ENCODE results near the gene WAPL. TPM values are rescaled to one million over a fixed set of nuclear protein-coding genes. Genes with fewer than 3 reads are reported as not detected.

WAPL gene
- total RNA-seq, 2 experiments from 2014 or later = 51.1 to 75.7 TPM

- Histone ChIP-seq H3K4me3 (ENCODE audit: low read depth, low read length, poor library complexity, severe bottlenecking) (no peak overlapping the region), H4K20me1 (ENCODE audit: insufficient read depth, low read length) (no peaks in the 10 kb centered on the region), H3K27ac (ENCODE audit: low read depth, low read length, poor library complexity, severe bottlenecking) (no peak overlapping the region), H3K9me3 (ENCODE audit: low read length) (no peaks in the 10 kb centered on the region), H3K79me2 (ENCODE audit: insufficient read depth, low read depth, low read length) (peaks cover 15% of the 10 kb centered on the region; the same call in 1 of the 2 replicates), H3K4me1 (ENCODE audit: insufficient read depth, low read length, poor library complexity, severe bottlenecking) (peaks cover 20% of the 10 kb centered on the region), H2AFZ (ENCODE audit: low read length) (no peak overlapping the region), H3K36me3 (ENCODE audit: insufficient read depth, low read length) (peaks cover 99% of the 10 kb centered on the region), H3K4me2 (ENCODE audit: low read length) (no peak overlapping the region), H3K9me2 (ENCODE audit: insufficient read depth, low read length) (no peaks in the 10 kb centered on the region)
- ChIA-PET CTCF (ENCODE audit: unreplicated experiment) (no interaction called here), POLR2A (interaction anchor here (1.6 kb wide), 1 partner anchor 15 kb away, joined by 5 read pairs; no protein-coding TSS in a partner anchor)
- TF ChIP-seq CTCF (conservative IDR thresholded peaks at IDR 0.05; ENCODE audit: low read length) = no peak
- no peak for TF ChIP-seq EZH2phosphoT487 (IDR thresholded peaks at IDR 0.05; ENCODE audit: borderline replicate concordance, low read depth, low read length)
- intact Hi-C loops (cut with micrococcal nuclease; ENCODE audit: unreplicated experiment) = no loop called here
- no TSS peak for BruUV-seq (replicated peaks)
- DNase-seq (ENCODE audit: low spot score) = no peak
These were observed 77.7 kb downstream of the WAPL start for GRCh38 chr10:86443936-86444335.

GRCh38 chr10:86443069-86443468 lies 78.5 kb downstream of the WAPL start:
- TF ChIP-seq CTCF (conservative IDR thresholded peaks at IDR 0.05; ENCODE audit: low read length) (no peak), EZH2phosphoT487 (IDR thresholded peaks at IDR 0.05; ENCODE audit: borderline replicate concordance, low read depth, low read length) (no peak)
- no peak for DNase-seq (ENCODE audit: low spot score)
- peaks cover 14% of the 10 kb centered on the region; the same call in 1 of the 2 replicates for H3K79me2 ChIP-seq (ENCODE audit: insufficient read depth, low read depth, low read length)
- no peaks in the 10 kb centered on the region for H4K20me1 ChIP-seq (ENCODE audit: insufficient read depth, low read length)
- no peak overlapping the region for H3K4me2 ChIP-seq (ENCODE audit: low read length)
- no peak overlapping the region for H3K4me3 ChIP-seq (ENCODE audit: low read depth, low read length, poor library complexity, severe bottlenecking)
- intact Hi-C loops (cut with micrococcal nuclease; ENCODE audit: unreplicated experiment) = no loop called here
- no peaks in the 10 kb centered on the region for H3K9me2 ChIP-seq (ENCODE audit: insufficient read depth, low read length)
- H3K9me3 ChIP-seq (ENCODE audit: low read length) = no peaks in the 10 kb centered on the region
- no peak overlapping the region for H2AFZ ChIP-seq (ENCODE audit: low read length)
- BruUV-seq (replicated peaks) = no TSS peak
- no peak overlapping the region for H3K27ac ChIP-seq (ENCODE audit: low read depth, low read length, poor library complexity, severe bottlenecking)
- ChIA-PET POLR2A (interaction anchor here (0.6 to 1.6 kb wide), 3 partner anchors 13 to 16 kb away, joined by 3 to 6 read pairs (median 5); no protein-coding TSS in a partner anchor), CTCF (ENCODE audit: unreplicated experiment) (no interaction called here)
- peaks cover 26% of the 10 kb centered on the region for H3K4me1 ChIP-seq (ENCODE audit: insufficient read depth, low read length, poor library complexity, severe bottlenecking)
- H3K36me3 ChIP-seq (ENCODE audit: insufficient read depth, low read length) = peaks cover 99% of the 10 kb centered on the region
